NCI-H2227 treated with DMSO at 0.1 percent for 48 hours (cell line): ENCODE measurements around the gene P2RX4.
"Not testable (repeated sequence)": the region's sequence is repeated elsewhere in the genome, so short reads cannot be mapped to it uniquely, and the experiment has no call there.

Experiments used
- DNase-seq: peaks from one replicate; lab custom pipeline; 2025; lab: John Stamatoyannopoulos, UW

Gene P2RX4, protein sequence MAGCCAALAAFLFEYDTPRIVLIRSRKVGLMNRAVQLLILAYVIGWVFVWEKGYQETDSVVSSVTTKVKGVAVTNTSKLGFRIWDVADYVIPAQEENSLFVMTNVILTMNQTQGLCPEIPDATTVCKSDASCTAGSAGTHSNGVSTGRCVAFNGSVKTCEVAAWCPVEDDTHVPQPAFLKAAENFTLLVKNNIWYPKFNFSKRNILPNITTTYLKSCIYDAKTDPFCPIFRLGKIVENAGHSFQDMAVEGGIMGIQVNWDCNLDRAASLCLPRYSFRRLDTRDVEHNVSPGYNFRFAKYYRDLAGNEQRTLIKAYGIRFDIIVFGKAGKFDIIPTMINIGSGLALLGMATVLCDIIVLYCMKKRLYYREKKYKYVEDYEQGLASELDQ

DNA sequence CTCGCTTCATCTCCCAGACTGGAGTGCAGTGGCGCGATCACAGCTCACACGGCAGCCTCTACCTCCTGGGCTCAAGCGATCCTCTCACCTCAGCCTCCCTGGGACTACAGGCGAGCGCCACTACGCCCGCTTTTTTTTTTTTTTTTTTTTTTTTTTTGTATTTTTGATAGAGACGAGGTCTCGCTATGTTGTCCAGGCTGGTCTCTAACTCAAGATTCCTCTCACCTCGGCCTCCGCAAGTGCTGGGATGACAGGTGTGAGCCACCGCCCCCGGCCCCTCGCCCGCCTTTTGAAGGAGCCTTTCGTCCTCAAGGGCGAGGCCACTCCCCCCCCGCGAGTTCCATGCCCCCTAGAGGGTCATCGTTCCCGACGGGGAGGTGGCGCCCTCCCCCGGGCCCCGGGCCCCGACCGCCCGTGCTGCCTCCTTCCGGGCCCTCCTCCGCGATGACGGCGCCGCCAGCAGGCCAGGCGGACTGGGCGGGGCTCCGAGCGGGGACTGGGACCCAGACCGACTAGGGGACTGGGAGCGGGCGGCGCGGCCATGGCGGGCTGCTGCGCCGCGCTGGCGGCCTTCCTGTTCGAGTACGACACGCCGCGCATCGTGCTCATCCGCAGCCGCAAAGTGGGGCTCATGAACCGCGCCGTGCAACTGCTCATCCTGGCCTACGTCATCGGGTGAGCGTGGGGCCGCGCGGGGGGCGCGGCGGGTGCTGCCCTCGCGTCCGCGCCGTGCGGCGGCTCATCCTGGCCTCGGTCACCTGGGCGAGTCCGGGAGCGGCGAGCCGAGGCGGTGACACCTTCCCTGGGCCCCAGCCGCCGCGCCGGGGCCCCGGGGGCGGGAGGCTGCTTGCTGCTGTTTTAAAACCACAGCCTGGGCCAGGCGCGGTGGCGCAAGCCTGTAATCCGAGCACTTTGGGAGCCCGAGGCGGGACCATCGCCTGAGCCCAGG is at the start of gene P2RX4:
Gene P2RX4 (plus strand): TSS at position 506 of the 949 bp plus-strand sequence. CDS start 36 bp downstream, at position 542.
- peak; percentile 65 for DNase-seq

DNA sequence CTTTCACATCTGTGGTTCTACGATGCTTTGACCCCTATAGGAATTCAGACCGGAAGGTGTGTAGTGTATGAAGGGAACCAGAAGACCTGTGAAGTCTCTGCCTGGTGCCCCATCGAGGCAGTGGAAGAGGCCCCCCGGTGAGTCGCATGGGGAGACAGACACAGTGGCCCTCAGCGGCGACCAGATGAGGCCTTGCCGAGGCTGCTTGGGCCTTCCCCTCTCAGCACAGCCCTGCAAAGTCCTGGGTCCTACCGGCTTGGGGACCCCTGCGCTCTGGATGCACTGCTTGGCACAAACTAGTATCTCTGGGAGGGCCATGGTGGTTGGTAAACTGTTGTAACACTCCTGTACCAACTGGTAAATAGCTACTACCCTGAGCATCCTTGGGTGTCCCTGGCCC is 47.5 kb upstream of the P2RX4 start:
- no peak for DNase-seq

DNA sequence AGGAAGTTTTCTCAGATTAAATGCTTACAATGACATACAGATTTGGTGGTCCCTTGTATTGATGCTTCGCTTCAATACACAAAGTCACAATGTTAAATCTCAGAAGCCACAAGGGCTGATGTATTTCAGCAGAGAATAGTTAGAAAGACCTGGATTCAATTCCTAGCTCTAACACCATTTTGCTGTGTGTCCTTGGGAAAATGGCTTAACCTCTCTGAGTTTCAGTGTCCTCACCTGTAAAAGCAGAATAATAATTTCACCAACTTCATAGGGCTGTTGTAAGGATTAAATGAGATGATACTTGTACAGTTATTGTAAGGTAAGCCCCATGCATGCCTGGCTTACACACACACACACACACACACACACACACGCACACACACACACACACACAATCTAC is 46.9 kb upstream of the P2RX4 start:
- no peak for DNase-seq

DNA sequence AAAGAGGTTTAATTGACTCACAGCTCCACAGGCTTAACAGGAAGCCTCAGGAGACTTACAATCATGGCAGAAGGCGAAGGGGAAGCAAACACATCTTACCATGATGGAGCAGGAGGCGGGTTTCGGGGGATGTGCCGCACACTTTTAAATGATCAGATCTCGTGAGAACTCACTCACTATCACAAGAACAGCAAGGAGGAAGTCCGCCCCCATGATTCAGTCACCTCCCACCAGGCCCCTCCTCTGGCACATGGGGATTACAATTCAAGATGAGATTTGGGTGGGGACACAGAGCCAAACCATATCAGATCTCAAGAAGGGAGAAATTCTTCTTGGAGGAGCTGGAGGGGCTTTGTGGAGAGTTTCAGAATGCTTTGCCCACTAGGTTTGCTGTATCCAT is 45.1 kb upstream of the P2RX4 start:
- not testable (repeated sequence) for DNase-seq

DNA sequence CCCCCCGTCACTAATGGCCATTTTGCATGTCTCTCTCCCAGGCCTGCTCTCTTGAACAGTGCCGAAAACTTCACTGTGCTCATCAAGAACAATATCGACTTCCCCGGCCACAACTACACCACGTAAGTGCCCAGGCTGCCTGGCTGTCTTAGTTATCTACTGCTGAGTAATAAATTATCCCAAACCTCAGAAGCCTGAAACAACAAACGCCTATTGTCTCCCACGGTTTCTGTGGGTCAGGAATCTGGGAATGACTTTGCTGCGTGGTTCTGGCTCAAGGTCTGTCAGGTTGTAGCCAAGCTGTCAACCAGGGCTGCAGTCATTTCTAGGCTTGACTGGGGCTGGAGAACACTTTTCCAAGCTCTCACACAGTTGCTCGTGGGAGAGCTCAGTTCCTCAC is 44.6 kb upstream of the P2RX4 start:
- DNase-seq, result no peak

DNA sequence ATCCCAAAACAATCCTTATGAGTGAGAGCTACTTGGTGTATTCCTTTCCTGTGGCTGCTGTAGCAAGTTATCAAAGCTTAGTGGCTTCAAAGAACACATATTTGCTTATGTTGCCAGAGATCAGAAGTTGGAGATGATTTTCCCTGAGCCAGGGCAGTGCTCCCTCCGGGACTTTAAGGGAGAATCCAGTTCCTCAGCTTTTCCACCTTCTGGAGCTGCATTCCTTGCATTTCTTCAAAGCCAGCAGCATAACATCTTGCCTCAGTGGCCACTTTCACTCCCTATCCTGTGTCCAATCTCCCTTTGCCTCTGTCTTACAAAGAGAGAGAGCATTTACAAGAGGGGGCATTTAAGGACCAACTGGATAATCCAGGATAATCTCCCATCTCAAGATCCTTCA is 43.6 kb upstream of the P2RX4 start:
- no peak for DNase-seq

DNA sequence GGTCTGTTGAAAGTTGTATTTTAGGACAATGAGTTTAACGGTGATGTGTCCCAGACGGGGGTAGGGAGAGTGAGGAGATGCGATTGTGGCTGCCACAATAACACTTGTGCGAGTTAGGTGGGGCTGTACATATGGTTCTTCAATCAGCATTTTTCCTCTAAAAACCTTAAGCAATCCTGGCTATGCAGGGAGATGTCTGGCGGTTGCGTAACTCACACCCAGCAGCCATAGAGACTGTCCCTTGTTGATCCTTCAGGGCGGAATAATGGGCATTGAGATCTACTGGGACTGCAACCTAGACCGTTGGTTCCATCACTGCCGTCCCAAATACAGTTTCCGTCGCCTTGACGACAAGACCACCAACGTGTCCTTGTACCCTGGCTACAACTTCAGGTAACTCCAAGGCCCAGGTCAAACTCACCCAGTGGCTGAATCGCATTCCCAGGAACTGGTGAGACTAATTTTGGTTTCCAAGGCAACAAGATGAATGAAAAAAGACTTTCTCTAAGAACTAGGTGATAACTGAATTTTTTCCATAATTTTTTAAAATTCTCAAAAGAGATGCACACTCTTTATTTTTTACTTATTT is 42.6 kb upstream of the P2RX4 start:
- DNase-seq, result no peak

DNA sequence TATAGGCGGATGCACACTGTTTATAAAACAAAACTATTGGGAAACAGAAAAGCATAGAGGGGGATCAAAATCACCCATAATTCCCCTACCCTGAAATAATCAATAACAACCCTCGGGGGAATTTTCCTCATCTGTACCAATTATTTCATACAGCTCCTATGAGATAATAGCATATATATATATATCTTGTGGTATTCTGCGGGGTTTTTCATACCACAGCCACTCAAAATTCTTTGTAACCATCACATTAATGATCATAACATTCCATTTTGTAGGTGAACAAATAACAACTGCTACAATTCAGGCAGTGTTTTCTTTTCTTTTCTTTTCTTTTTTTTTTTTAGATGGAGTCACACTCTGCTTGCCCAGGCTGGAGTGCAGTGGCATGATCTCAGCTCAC is 42.0 kb upstream of the P2RX4 start:
- no peak for DNase-seq

DNA sequence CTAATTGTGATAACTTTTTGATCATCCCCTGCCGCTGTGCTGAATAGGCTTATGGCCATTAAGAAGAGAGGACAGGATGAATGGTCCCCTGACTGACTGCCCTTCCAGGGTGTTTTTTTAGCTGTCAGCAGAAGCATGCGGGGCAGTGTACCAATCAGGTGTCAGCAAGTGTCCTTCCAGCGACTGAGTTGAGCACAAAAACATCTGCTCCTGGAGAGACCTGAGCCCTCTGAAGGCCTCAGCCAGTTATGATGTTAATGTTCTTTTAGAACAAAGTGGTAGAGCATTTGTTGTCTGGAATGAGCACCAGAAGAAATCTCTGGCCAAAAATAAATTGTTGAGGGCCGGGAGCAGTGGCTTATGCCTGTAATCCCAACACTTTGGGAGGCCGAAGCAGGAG is 39.8 kb upstream of the P2RX4 start:
- DNase-seq, result no peak

DNA sequence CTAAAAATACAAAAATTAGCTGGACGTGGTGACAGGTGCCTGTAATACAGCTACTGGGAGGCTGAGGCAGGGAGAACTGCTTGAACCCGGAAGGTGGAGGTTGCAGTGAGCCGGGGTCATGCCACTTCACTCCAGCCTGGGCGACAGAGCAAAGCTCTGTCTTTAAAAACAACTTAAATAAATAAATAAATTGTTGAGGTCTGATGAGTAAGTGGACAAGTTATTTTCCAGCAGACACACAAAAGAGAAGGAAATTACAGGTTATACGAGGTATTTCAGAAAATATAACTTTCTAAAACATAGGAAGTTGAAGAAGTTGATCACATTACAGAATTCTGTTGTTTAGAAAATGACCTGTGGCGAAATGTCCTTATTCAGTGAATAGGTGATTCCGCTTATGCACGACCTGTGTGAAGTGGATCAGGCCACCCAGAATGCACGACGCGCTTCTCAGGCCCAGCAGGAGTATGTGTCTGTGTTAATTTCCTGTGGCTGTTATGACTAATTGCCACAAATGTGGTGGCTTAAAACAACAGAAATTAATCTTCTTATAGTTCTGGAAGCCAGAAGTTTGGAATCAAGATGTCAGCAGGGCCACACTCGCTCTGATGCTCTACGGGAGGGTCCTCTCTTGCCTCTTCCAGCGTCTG is 39.2 kb upstream of the P2RX4 start:
- DNase-seq, result no peak

DNA sequence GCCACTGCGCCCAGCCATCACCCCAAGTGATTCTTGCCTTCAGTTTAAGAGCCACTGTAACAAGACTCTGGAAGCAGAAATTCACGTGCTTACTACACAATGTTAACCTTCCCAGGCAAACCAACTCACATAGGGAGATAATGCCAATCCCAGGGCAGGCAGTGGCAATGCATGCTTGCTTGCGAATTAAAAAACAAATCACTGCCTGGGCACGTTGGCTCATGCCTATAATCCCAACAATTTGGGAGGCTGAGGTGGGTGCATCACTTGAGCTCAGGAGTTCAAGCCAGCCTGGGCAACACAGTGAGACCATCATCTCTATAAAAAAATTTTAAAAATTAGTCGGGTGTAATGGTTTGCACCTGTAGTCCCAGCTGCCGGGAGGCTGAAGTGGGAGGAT is 37.8 kb upstream of the P2RX4 start:
- no peak for DNase-seq

DNA sequence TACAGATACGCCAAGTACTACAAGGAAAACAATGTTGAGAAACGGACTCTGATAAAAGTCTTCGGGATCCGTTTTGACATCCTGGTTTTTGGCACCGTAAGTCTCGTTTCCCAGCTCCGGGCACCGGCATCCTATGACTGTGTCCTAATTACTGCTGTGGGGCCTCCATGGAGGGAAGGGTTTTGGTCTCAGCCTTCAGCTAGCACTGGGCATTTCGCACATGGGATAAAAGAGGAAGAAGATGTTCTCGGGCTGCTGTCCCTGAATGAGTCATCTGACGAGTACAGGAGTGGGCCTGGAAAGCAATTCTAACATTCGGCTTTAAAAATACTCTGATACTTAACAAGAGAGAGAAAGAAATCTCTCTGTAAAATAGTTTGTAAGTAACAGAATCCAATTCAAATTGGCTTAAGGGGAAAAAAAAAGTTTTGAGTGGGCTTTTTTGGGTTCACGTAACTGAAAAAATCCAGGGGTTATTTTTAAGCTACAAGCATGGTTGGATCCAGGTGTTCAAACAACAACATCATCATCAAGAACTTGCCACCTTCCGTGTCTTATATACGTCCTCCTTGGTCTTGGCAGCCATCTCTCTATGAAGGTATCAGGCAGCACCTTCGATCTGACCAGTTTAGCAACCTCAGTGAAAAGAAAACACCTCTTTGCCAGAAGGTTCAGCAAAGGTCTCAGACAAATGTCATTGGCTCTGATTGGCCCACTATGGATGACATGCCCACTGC is 34.4 kb upstream of the P2RX4 start:
- no peak for DNase-seq

DNA sequence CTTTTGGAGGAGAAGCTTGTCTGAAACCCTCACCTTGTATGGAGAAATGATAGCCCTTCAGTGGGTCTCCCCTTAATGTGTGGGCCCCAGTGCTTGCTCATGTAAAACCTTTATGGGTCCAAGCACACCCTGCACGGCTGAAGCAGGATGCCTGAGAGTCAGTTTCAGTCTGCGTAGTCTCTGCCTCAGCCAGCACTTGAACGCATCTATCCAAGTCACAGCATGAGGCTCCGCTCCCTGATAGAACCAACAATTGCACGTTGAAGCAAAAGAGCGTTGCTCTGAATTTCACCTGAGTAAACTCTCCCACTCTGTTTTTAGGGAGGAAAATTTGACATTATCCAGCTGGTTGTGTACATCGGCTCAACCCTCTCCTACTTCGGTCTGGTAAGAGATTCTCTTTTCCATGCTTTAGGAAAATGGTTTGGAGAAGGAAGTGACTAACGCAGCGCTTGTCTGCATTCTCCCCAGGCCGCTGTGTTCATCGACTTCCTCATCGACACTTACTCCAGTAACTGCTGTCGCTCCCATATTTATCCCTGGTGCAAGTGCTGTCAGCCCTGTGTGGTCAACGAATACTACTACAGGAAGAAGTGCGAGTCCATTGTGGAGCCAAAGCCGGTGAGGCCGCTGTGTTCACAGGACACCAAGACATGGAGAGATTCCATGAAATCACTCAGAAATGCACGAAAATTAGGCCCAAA is 33.0 kb upstream of the P2RX4 start:
- DNase-seq, result no peak

DNA sequence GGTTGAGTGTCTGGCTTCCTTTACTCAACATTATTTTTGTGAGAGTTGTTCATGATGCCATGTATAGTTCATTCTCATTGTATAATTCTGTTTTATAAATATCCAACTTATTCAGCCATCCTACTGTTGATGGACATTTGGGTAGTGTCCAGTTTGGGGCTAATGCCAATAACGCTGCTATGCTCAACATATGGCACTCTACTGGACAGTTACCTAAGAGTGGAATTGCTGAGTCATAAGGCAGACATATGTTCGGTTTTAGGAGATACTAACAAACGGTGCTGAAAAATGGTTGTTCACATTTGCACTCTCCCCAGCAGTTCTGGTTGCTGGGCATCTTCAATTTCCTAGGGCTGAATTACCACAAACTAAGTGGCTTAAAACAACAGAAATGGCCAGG is 28.7 kb upstream of the P2RX4 start:
- DNase-seq, result no peak

DNA sequence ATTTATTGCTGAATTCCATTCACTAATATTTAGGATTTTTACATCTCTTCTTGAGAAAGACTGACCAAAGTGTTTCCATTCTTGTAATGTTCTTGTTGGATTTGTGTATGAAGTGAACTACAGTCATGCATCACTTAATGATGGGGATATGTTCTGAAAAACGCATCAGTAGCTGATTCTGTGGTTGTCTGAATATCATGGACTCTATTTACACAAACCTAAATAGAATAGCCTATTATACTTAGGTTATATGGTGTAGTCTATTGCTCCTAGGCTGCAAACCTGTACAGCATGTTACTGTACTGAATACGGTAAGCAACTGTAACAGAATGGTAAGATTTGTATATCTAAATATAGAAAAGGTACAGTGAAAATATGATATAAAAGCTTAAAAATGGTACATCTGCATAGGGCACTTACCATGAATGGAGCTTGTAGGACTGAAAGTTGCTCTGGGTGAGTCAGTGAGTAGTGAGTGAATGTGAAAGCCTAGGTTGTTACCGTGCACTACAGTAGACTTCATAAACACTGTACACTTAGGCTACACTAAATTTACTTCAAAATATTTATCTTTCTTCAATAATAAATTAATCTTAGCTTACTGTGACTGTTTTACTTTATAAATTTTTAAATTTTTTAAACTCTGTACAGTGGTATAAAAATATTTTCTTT is 27.6 kb upstream of the P2RX4 start:
- DNase-seq, result no peak

DNA sequence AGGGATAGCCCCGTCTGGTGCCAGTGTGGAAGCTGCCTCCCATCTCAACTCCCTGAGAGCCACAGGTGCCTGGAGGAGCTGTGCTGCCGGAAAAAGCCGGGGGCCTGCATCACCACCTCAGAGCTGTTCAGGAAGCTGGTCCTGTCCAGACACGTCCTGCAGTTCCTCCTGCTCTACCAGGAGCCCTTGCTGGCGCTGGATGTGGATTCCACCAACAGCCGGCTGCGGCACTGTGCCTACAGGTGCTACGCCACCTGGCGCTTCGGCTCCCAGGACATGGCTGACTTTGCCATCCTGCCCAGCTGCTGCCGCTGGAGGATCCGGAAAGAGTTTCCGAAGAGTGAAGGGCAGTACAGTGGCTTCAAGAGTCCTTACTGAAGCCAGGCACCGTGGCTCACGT is 25.5 kb upstream of the P2RX4 start:
- no peak for DNase-seq

DNA sequence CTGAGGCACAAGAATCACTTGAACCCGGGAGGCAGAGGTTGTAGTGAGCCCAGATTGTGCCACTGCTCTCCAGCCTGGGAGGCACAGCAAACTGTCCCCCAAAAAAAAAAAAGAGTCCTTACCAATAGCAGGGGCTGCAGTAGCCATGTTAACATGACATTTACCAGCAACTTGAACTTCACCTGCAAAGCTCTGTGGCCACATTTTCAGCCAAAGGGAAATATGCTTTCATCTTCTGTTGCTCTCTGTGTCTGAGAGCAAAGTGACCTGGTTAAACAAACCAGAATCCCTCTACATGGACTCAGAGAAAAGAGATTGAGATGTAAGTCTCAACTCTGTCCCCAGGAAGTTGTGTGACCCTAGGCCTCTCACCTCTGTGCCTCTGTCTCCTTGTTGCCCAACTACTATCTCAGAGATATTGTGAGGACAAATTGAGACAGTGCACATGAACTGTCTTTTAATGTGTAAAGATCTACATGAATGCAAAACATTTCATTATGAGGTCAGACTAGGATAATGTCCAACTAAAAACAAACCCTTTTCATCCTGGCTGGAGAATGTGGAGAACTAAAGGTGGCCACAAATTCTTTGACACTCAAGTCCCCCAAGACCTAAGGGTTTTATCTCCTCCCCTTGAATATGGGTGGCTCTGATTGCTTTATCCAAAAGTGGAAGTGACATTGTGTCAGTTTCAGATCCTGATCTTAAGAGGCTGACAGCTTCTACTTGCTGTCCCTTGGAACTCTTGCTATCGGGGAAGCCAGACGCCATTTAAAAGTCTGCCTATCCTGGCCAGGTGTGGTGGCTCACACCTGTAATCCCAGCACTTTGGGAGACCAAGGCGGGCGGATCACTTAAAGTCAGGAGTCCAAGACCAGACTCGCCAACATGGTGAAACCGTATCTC is 24.7 kb upstream of the P2RX4 start:
- no peak for DNase-seq

DNA sequence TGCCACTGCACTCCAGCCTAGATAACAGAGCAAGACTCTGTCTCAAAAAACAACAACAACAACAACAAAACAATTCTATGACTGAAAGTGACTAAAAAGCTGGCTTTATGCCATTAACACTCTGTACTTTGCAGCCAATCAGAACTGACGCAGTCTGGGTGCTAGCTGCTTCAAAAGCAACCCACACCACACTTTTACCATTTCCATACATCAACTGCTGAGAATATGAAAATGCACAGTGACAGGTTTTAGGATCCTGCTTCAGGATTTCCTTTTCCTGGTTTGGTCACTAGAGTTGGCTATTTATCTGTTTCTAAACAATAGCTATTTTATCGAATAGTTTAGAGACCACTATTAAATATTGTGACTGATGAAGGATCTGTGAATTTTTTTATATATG is 23.1 kb upstream of the P2RX4 start:
- DNase-seq, result no peak

DNA sequence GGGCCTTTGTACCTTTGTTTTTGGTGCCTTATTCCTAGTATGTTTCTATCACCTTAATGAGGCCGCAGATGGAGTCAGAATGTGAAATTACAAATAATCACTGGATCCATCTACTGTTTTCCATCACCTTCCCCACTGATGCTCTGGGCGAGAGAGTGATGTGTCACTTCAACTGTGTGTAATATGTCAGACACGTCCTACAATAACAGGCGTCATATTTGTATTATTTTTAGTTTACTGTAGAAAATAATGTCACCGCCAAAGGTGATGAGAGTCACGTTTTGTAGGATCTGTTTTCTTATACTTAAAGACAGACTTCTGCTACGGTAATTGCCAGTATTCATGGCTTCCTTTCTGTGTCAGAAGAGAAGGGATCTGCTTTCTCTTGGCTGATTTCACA is 22.4 kb upstream of the P2RX4 start:
- DNase-seq, result no peak
